A673 (cell line): ENCODE data around the gene DPT. TPM values are rescaled to one million over a fixed set of nuclear protein-coding genes. Genes with fewer than 3 reads are reported as not detected.

Experiments
- BruUV-seq: library from RNA; stranded (reverse); fragments of 400-500 nt; replicated peaks from 2 replicates; lab custom pipeline; 2021; lab: Mats Ljungman, UMichigan
- CTCF ChIA-PET: fragments of 300-600 bp; sonication (Branson Sonifier 250); formaldehyde crosslinking; loops from one replicate; lab custom pipeline; 2022; ENCODE audit warnings: antibody characterized with exemption; lab: Charles Lee
- POLR2A ChIA-PET: fragments of 300-600 bp; sonication (Branson Sonifier 250); formaldehyde crosslinking; loops from one replicate; lab custom pipeline; 2022; ENCODE audit warnings: antibody characterized with exemption; ENCODE audit not compliant: low non-redundant PET; lab: Charles Lee
- DNase-seq: peaks from one replicate; pipeline ENCODE4 v3.0.0-alpha.2; 2015; ENCODE audit warnings: low spot score
- H3K27ac ChIP-seq: fragments of 200-600 bp; sonication (generic); 2 replicates; pipeline ENCODE4 v1.5.1; 2016; ENCODE audit warnings: mixed run types, low read depth, mild to moderate bottlenecking, mixed read lengths, antibody characterized with exemption, low read length; ENCODE audit not compliant: poor library complexity, severe bottlenecking
- H3K27me3 ChIP-seq: fragments of 200-600 bp; sonication (generic); replicated peaks from 2 replicates; pipeline ENCODE4 v1.6.1; 2017; ENCODE audit warnings: mixed run types, low read depth, mild to moderate bottlenecking, mixed read lengths, antibody characterized with exemption, low read length; ENCODE audit not compliant: insufficient read depth, poor library complexity
- H3K36me3 ChIP-seq: fragments of 200-600 bp; sonication (generic); 2 replicates; pipeline ENCODE4 v1.6.1; 2016; ENCODE audit warnings: mixed run types, mild to moderate bottlenecking, mixed read lengths, antibody characterized with exemption, low read length; ENCODE audit not compliant: insufficient read depth, poor library complexity, severe bottlenecking
- H3K4me1 ChIP-seq: fragments of 200-600 bp; sonication (generic); 2 replicates; pipeline ENCODE4 v1.6.1; 2017; ENCODE audit warnings: mixed run types, mild to moderate bottlenecking, mixed read lengths, antibody characterized with exemption, low read length; ENCODE audit not compliant: insufficient read depth, poor library complexity, severe bottlenecking
- H3K4me3 ChIP-seq: fragments of 200-600 bp; sonication (generic); 2 replicates; pipeline ENCODE4 v1.5.1; 2016; ENCODE audit warnings: low read depth, mixed run types, mild to moderate bottlenecking, mixed read lengths, low read length; ENCODE audit not compliant: poor library complexity, severe bottlenecking
- H3K9me3 ChIP-seq: fragments of 200-600 bp; sonication (generic); 2 replicates; pipeline ENCODE4 v1.6.1; 2016; ENCODE audit warnings: mixed run types, low read depth, mild to moderate bottlenecking, mixed read lengths, antibody characterized with exemption, low read length; ENCODE audit not compliant: poor library complexity, severe bottlenecking
- CTCF ChIP-seq: fragments of 300-800, 200-600 bp; sonication (generic); conservative IDR thresholded peaks from 2 replicates; pipeline ENCODE4 v1.5.1; 2017; ENCODE audit warnings: low read depth, mild to moderate bottlenecking, antibody characterized with exemption, low read length, moderate library complexity, mixed read lengths
- EZH2 ChIP-seq: fragments of 200-600 bp; sonication (generic); IDR thresholded peaks from 2 replicates; pipeline ENCODE4 v1.6.1; 2017; ENCODE audit warnings: borderline replicate concordance, low read depth, mild to moderate bottlenecking, mixed read lengths, antibody characterized with exemption, low read length; ENCODE audit not compliant: poor library complexity, severe bottlenecking
- intact Hi-C: fragments of 100-400 bp; cut with micrococcal nuclease; formaldehyde crosslinking; loops from one replicate; pipeline ENCODE4 v1.10.0; 2022; ENCODE audit not compliant: unreplicated experiment
- total RNA-seq: library from RNA; stranded (reverse); gene quantifications from 2 replicates; pipeline ENCODE4 v1.2.3, GENCODE V29; 2021

DPT gene
- total RNA-seq, 1 experiment from 2014 or later: not detected

DNA sequence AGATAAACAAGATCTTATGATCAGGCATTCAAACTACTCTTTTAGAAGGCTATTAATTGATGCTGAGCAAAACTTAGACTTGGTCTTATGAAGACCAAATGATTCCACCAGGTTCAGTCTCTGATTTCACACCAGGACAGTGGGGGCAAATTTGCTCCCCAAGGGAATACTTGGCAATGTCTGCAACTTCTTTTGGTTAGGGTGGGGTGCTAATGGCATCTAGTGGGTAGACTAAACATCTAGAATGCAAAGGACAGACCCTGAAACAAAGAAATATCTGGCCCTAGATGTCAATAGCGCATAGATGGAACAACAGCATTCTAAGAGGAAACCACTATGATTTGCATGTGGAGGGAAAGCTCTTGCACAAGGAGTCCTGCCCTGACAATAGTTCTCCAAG, 30.6 kb downstream of the DPT start:
- Histone ChIP-seq H3K9me3 (no peaks in the 10 kb centered on the region), H3K27me3 (no peaks in the 10 kb centered on the region), H3K4me3 (no peak overlapping the region), H3K4me1 (no peaks in the 10 kb centered on the region), H3K36me3 (no peaks in the 10 kb centered on the region), H3K27ac (no peak overlapping the region)
- no TSS peak for BruUV-seq
- ChIA-PET POLR2A (no interaction called here), CTCF (no interaction called here)
- intact Hi-C loops: no loop called here
- DNase-seq: no peak
- TF ChIP-seq CTCF (no peak), EZH2 (no peak)

GRCh38 chr1:168697356-168698126, 31.5 kb downstream of the DPT start:
- Histone ChIP-seq H3K27ac (no peak overlapping the region), H3K4me3 (no peak overlapping the region), H3K36me3 (no peaks in the 10 kb centered on the region), H3K9me3 (no peaks in the 10 kb centered on the region), H3K27me3 (no peaks in the 10 kb centered on the region), H3K4me1 (no peaks in the 10 kb centered on the region)
- no TSS peak for BruUV-seq
- no peak for DNase-seq
- TF ChIP-seq EZH2 (no peak), CTCF (no peak)
- POLR2A ChIA-PET: no interaction called here
- intact Hi-C loops: no loop called here
- CTCF ChIA-PET: no interaction called here

- H3K9me3 ChIP-seq: no peaks in the 10 kb centered on the region
- intact Hi-C loops: no loop called here
- no peak overlapping the region for H3K4me3 ChIP-seq
- ChIA-PET POLR2A (no interaction called here), CTCF (no interaction called here)
- no peak overlapping the region for H3K27ac ChIP-seq
- BruUV-seq: no TSS peak
- TF ChIP-seq CTCF (no peak), EZH2 (no peak)
- no peaks in the 10 kb centered on the region for H3K36me3 ChIP-seq
- no peaks in the 10 kb centered on the region for H3K27me3 ChIP-seq
- DNase-seq: no peak
- H3K4me1 ChIP-seq: no peaks in the 10 kb centered on the region
These were observed 32.8 kb downstream of the DPT start for GRCh38 chr1:168696125-168696760.
